HG02840 (cell line): ENCODE measurements around the gene NUDT4.
A peak's percentile ranks its signal among the peaks of the same experiment; 100 is the strongest.
"Not testable (repeated sequence)": the region's sequence is repeated elsewhere in the genome, so short reads cannot be mapped to it uniquely, and the experiment has no call there.

ENCODE experiments used
- ATAC-seq: cut with Tn5 transposase; IDR thresholded peaks from one replicate; pipeline ENCODE4 v1.9.1; 2021; ENCODE audit warnings: mild to moderate bottlenecking, moderate library complexity, moderate number of reproducible peaks; ENCODE audit not compliant: unreplicated experiment, low FRiP score

The NUDT4 gene

GRCh38 chr12:93425736-93426411 is 48.1 kb downstream of the NUDT4 start:
- ATAC-seq, result no peak

- ATAC-seq, result no peak
These were observed 48.7 kb downstream of the NUDT4 start for GRCh38 chr12:93426412-93426805.

- no peak for ATAC-seq
These were observed 50.2 kb downstream of the NUDT4 start for GRCh38 chr12:93427779-93428564.

GRCh38 chr12:93429448-93429847 is 51.7 kb downstream of the NUDT4 start:
- ATAC-seq, result no peak

GRCh38 chr12:93429852-93430251 is 52.1 kb downstream of the NUDT4 start:
- ATAC-seq, result no peak

GRCh38 chr12:93430280-93430679 is 52.6 kb downstream of the NUDT4 start:
- no peak for ATAC-seq

- ATAC-seq, result not testable (repeated sequence)
These were observed 54.3 kb downstream of the NUDT4 start for GRCh38 chr12:93432031-93432430.

- no peak for ATAC-seq
These were observed 56.6 kb downstream of the NUDT4 start for GRCh38 chr12:93434256-93434865.

GRCh38 chr12:93438266-93439050 is 60.7 kb downstream of the NUDT4 start:
- no peak for ATAC-seq

- no peak for ATAC-seq
These were observed 62.5 kb downstream of the NUDT4 start for GRCh38 chr12:93440043-93440835.

- peak; percentile 5 for ATAC-seq
These were observed 63.4 kb downstream of the NUDT4 start for GRCh38 chr12:93441081-93441616.

GRCh38 chr12:93441617-93442410 is 64.1 kb downstream of the NUDT4 start, which contains the start of gene UBE2N:
Gene UBE2N (minus strand): TSS chr12:93441947. CDS start chr12:93441884, 63 bp downstream.
- ATAC-seq, result peak; percentile 84

- no peak for ATAC-seq
These were observed 65.0 kb downstream of the NUDT4 start for GRCh38 chr12:93442411-93443340.

GRCh38 chr12:93443576-93443975 is 65.9 kb downstream of the NUDT4 start:
- ATAC-seq, result no peak

- no peak for ATAC-seq
These were observed 70.0 kb downstream of the NUDT4 start for GRCh38 chr12:93447555-93448290.

GRCh38 chr12:93448796-93449195 is 71.1 kb downstream of the NUDT4 start:
- ATAC-seq, result peak; percentile 19

- ATAC-seq, result peak; percentile 79
These were observed 71.6 kb downstream of the NUDT4 start for GRCh38 chr12:93449277-93449676.
